C4-2B (cell line): ENCODE data around the gene KL.

ENCODE experiments used
- CTCF ChIP-seq: fragments of 450-650 bp; conservative IDR thresholded peaks from 2 replicates; pipeline ENCODE4 v1.5.1; 2017; ENCODE audit warnings: mild to moderate bottlenecking
- ZFX ChIP-seq: fragments of 450-650 bp; IDR thresholded peaks from 2 replicates; pipeline ENCODE4 v1.6.1; 2017

GRCh38 chr13:33109801-33110200 lies 93.6 kb downstream of the KL start:
- TF ChIP-seq CTCF: no peak; the same call in 1 of the 2 replicates
- TF ChIP-seq ZFX: no peak
